Spinal cord (tissue), 10 donors: ENCODE results near the gene ANKRD39. TPM values are rescaled to one million over a fixed set of nuclear protein-coding genes. Genes with fewer than 3 reads are reported as not detected.
A peak's percentile ranks its signal among the peaks of the same experiment; 100 is the strongest.

Experiments
- DNase-seq, 6 donors: peaks; one replicate each; pipeline versions ENCODE4 v3.0.0 to v3.0.0-alpha.2; 2013 to 2015; ENCODE audit warnings: low spot score in 6 of 6, low read depth in 4 of 6
- H3K27ac ChIP-seq: one replicate; pipeline ENCODE4 v1.5.1; 2013; ENCODE audit warnings: low read depth, low read length, control low read depth
- H3K27me3 ChIP-seq: one replicate; pipeline ENCODE4 v1.6.1; 2013; ENCODE audit warnings: low read length; ENCODE audit not compliant: control insufficient read depth, insufficient read depth
- H3K36me3 ChIP-seq: one replicate; pipeline ENCODE4 v1.6.1; 2013; ENCODE audit warnings: low read length; ENCODE audit not compliant: control insufficient read depth, insufficient read depth
- H3K4me1 ChIP-seq: one replicate; pipeline ENCODE4 v1.6.1; 2013; ENCODE audit warnings: low read length; ENCODE audit not compliant: control insufficient read depth, insufficient read depth
- H3K4me3 ChIP-seq: one replicate; pipeline ENCODE4 v1.5.1; 2013; ENCODE audit warnings: low read depth, low read length, control low read depth
- H3K9me3 ChIP-seq: one replicate; pipeline ENCODE4 v1.6.1; 2013; ENCODE audit warnings: low read length; ENCODE audit not compliant: control insufficient read depth, insufficient read depth
- WGBS: methylation state at CpG from one replicate; pipeline ENCODE4 v1.1.5; 2013; ENCODE audit warnings: missing lambda C conversion rate; ENCODE audit not compliant: insufficient coverage; 5-methylcytosine and 5-hydroxymethylcytosine counted together
- polyA plus RNA-seq, 2 donors: library from polyadenylated mRNA; unstranded; fragments of 120-200 nt; gene quantifications; one replicate each; pipeline ENCODE4 v1.2.1, GENCODE V29; 2013; ENCODE audit not compliant: insufficient read length in 2 of 2
- total RNA-seq, 2 donors: library from RNA; depleted of rRNA in 1 of 2; stranded (reverse); fragments of 120-200 nt in 1 of 2; fragments of >200 nt in 1 of 2; gene quantifications; one replicate each; pipeline versions ENCODE4 v1.2.3 to v1.2.4, GENCODE V29; 2013 to 2014
- donor health status: healthy.

The ANKRD39 gene
- total and polyA plus RNA-seq, 4 donors, result 7.6 to 27.6 (median 18.3) TPM

GRCh38 chr2:96888072-96889011, 30.5 kb upstream of the ANKRD39 start:
- H3K27me3 ChIP-seq, result no peaks in the 10 kb centered on the region
- no peak for DNase-seq
- peak overlapping the region; percentile 73 for H3K27ac ChIP-seq
- WGBS, result 54% methylated on average over 11 of the region's 12 CpGs
- H3K9me3 ChIP-seq, result no peaks in the 10 kb centered on the region
- peaks cover 2% of the 10 kb centered on the region for H3K36me3 ChIP-seq
- no peak overlapping the region for H3K4me3 ChIP-seq
- H3K4me1 ChIP-seq, result peaks cover 77% of the 10 kb centered on the region

- H3K4me3 ChIP-seq, result no peak overlapping the region
- peaks cover 2% of the 10 kb centered on the region for H3K36me3 ChIP-seq
- no peaks in the 10 kb centered on the region for H3K27me3 ChIP-seq
- no peaks in the 10 kb centered on the region for H3K9me3 ChIP-seq
- DNase-seq, result peak in 2 of 6 donors; percentile 37 to 91
- WGBS, result 33% methylated on average over 18 of the region's 18 CpGs
- peaks cover 71% of the 10 kb centered on the region for H3K4me1 ChIP-seq
- H3K27ac ChIP-seq, result peak overlapping the region; percentile 73
Measured at GRCh38 chr2:96887493-96888012, 29.7 kb upstream of the ANKRD39 start.

- Histone ChIP-seq H3K36me3 (peaks cover 2% of the 10 kb centered on the region), H3K4me1 (peaks cover 70% of the 10 kb centered on the region), H3K9me3 (no peaks in the 10 kb centered on the region), H3K4me3 (no peak overlapping the region), H3K27ac (no peak overlapping the region), H3K27me3 (no peaks in the 10 kb centered on the region)
- DNase-seq, result no peak
- WGBS, result 92% methylated on average over 20 of the region's 23 CpGs
Measured at GRCh38 chr2:96885432-96886347, 27.9 kb upstream of the ANKRD39 start.

- no peaks in the 10 kb centered on the region for H3K27me3 ChIP-seq
- WGBS, result 90% methylated on average over 19 of the region's 19 CpGs
- peaks cover 65% of the 10 kb centered on the region for H3K4me1 ChIP-seq
- peaks cover 2% of the 10 kb centered on the region for H3K36me3 ChIP-seq
- no peak for DNase-seq
- no peak overlapping the region for H3K4me3 ChIP-seq
- H3K9me3 ChIP-seq, result no peaks in the 10 kb centered on the region
- H3K27ac ChIP-seq, result no peak overlapping the region
Measured at GRCh38 chr2:96884299-96885094, 26.7 kb upstream of the ANKRD39 start.

GRCh38 chr2:96883306-96883705, 25.5 kb upstream of the ANKRD39 start:
- no peak for DNase-seq
- Histone ChIP-seq H3K4me3 (no peak overlapping the region), H3K27me3 (no peaks in the 10 kb centered on the region), H3K27ac (no peak overlapping the region), H3K4me1 (peaks cover 68% of the 10 kb centered on the region), H3K36me3 (peaks cover 2% of the 10 kb centered on the region), H3K9me3 (no peaks in the 10 kb centered on the region)
- WGBS, result 86% methylated on average over 5 of the region's 9 CpGs

- Histone ChIP-seq H3K36me3 (peaks cover 2% of the 10 kb centered on the region), H3K4me1 (peaks cover 68% of the 10 kb centered on the region), H3K4me3 (no peak overlapping the region), H3K9me3 (no peaks in the 10 kb centered on the region), H3K27ac (no peak overlapping the region), H3K27me3 (no peaks in the 10 kb centered on the region)
- 94% methylated on average over 6 of the region's 8 CpGs for WGBS
- no peak for DNase-seq
Measured at GRCh38 chr2:96882906-96883305, 25.1 kb upstream of the ANKRD39 start.

- DNase-seq, result no peak
- H3K4me3 ChIP-seq, result no peak overlapping the region
- H3K27ac ChIP-seq, result no peak overlapping the region
- peaks cover 68% of the 10 kb centered on the region for H3K4me1 ChIP-seq
- H3K27me3 ChIP-seq, result no peaks in the 10 kb centered on the region
- 67% methylated on average over 12 of the region's 12 CpGs for WGBS
- no peaks in the 10 kb centered on the region for H3K9me3 ChIP-seq
- peaks cover 2% of the 10 kb centered on the region for H3K36me3 ChIP-seq
Measured at GRCh38 chr2:96882230-96882629, 24.4 kb upstream of the ANKRD39 start.

- WGBS, result 61% methylated on average over 3 of the region's 10 CpGs
- Histone ChIP-seq H3K9me3 (no peaks in the 10 kb centered on the region), H3K4me1 (peaks cover 71% of the 10 kb centered on the region), H3K27ac (no peak overlapping the region), H3K4me3 (no peak overlapping the region), H3K27me3 (no peaks in the 10 kb centered on the region), H3K36me3 (peaks cover 2% of the 10 kb centered on the region)
- DNase-seq, result peak in 1 of 6 donors; percentile 41
Measured at GRCh38 chr2:96881349-96882195, 23.8 kb upstream of the ANKRD39 start.
